PC-9 (cell line): ENCODE measurements around the gene ZIC5.

Experiments
- EZH2 ChIP-seq: fragments of 200-600 bp; sonication (generic); IDR thresholded peaks from 2 replicates; pipeline ENCODE4 v1.8.0; 2017; ENCODE audit warnings: antibody characterized with exemption, low read depth
- TF ChIP-seq, protein P1 (sequence below): fragments of 200-600 bp; sonication (generic); conservative IDR thresholded peaks from 2 replicates; pipeline ENCODE4 v1.6.1; 2017; ENCODE audit warnings: mixed run types, antibody characterized with exemption, mild to moderate bottlenecking, moderate library complexity

DNA sequence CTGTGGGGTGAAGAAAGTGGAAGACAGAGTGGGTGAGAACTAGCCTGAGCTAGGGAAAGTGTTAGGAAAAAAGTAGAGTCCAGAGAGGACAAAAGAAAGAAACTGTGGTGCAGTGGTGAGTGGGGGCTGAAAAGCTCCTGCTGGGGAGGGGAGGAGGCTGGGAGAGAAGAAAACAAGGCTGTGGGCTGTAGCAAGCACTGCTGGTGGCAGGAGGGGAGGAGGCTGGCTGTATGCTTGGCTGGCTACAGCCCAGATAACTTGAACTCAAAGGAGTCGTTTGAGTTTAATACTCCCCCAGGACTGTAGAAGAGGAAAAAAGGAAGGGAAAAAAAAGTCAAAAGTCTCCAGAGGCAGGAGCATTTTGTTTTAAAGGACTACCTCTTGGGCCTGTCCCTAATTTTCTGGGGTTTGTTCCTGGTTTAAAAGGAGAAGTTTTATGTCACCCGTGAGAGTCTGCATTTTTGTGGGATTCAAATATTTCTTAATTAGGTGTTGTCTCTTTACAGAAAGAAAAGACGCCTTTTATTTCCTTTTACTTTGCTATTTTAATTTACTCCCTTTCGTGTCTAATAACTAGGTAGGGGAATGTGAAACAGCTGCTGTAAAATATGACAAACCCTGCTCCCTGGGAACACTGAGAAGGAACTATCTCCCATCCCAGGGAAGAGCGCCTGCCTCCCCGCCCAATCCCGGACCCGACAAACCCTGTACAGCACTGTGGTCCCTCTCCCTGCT is 21.7 kb downstream of the ZIC5 start:
- TF ChIP-seq, protein P1, sequence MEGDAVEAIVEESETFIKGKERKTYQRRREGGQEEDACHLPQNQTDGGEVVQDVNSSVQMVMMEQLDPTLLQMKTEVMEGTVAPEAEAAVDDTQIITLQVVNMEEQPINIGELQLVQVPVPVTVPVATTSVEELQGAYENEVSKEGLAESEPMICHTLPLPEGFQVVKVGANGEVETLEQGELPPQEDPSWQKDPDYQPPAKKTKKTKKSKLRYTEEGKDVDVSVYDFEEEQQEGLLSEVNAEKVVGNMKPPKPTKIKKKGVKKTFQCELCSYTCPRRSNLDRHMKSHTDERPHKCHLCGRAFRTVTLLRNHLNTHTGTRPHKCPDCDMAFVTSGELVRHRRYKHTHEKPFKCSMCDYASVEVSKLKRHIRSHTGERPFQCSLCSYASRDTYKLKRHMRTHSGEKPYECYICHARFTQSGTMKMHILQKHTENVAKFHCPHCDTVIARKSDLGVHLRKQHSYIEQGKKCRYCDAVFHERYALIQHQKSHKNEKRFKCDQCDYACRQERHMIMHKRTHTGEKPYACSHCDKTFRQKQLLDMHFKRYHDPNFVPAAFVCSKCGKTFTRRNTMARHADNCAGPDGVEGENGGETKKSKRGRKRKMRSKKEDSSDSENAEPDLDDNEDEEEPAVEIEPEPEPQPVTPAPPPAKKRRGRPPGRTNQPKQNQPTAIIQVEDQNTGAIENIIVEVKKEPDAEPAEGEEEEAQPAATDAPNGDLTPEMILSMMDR: no peak
- TF ChIP-seq EZH2: no peak
